K562 (cell line): ENCODE data around the gene LOXL3. TPM values are rescaled to one million over a fixed set of nuclear protein-coding genes. Genes with fewer than 3 reads are reported as not detected.

Experiments used
- ATAC-seq: fragments of 200-7000 bp; cut with Tn5 transposase; 3 replicates; pipeline ENCODE4 v1.9.1; 2020; ENCODE audit warnings: moderate library complexity
- BruUV-seq: library from RNA; stranded (reverse); fragments of 400-500 nt; replicated peaks from 2 replicates; lab custom pipeline; 2021; lab: Mats Ljungman, UMichigan
- CTCF ChIA-PET: fragments of 300-600 bp; formaldehyde crosslinking; extraction: SDS; loops from one replicate; lab custom pipeline; 2021; ENCODE audit warnings: low intra/inter-chr PET ratio; lab: Yijun Ruan, JAX
- POLR2A ChIA-PET: fragments of 300-600, 350-650 bp; sonication (Branson Sonifier 250); formaldehyde crosslinking; extraction: SDS; loops from one replicate; lab custom pipeline; 2021; ENCODE audit warnings: antibody characterized with exemption, inconsistent platforms; lab: Yijun Ruan, JAX
- DNase-seq, 4 experiments: peaks; one replicate each; pipeline versions ENCODE4 v3.0.0 to v3.0.0-alpha.2; 2011 to 2018; ENCODE audit warnings: low spot score in 3 of 4, mixed read lengths in 3 of 4; ENCODE audit errors: extremely low read depth in 1 of 4
- FAIRE-seq: peaks from 2 replicates; lab custom pipeline; 2011; peaks lifted over from hg19 to GRCh38; lab: Jason Lieb, UNC
- H2AFZ ChIP-seq: 2 replicates; pipeline ENCODE4 v1.6.0; 2011; ENCODE audit warnings: low read depth, low read length, control low read depth, inconsistent platforms
- H3K27ac ChIP-seq: fragments of 200-600 bp; 3 replicates; pipeline ENCODE4 v1.8.0; 2011; ENCODE audit warnings: low read depth, mild to moderate bottlenecking, control low read depth, inconsistent platforms, low read length, moderate library complexity, mixed read lengths; ENCODE audit errors: extremely low read depth
- H3K27me3 ChIP-seq, 2 experiments: fragments of 300-600 bp in 1 of 2; 2 replicates in 1 of 2; 3 replicates in 1 of 2; pipeline versions ENCODE4 v1.6.0 to v1.8.0; 2011; ENCODE audit warnings: inconsistent platforms in 2 of 2, low read length in 2 of 2, mild to moderate bottlenecking in 1 of 2, mixed read lengths in 1 of 2, moderate library complexity in 1 of 2; ENCODE audit not compliant: control insufficient read depth in 2 of 2, insufficient read depth in 2 of 2
- H3K36me3 ChIP-seq: fragments of 300-600 bp; 3 replicates; pipeline ENCODE4 v1.8.0; 2011; ENCODE audit warnings: mild to moderate bottlenecking, low read length, inconsistent platforms; ENCODE audit not compliant: control insufficient read depth, insufficient read depth
- H3K4me1 ChIP-seq, 2 experiments: fragments of 200-600 bp in 1 of 2; replicated peaks in 1 of 2; 2 replicates in 1 of 2; 3 replicates in 1 of 2; pipeline versions ENCODE4 v1.5.1 to v1.8.0; 2011; ENCODE audit warnings: inconsistent platforms in 2 of 2, low read length in 2 of 2, mild to moderate bottlenecking in 1 of 2, mixed read lengths in 1 of 2, moderate library complexity in 1 of 2; ENCODE audit not compliant: control insufficient read depth in 2 of 2, insufficient read depth in 2 of 2
- H3K4me2 ChIP-seq: 2 replicates; pipeline ENCODE4 v1.6.1; 2011; ENCODE audit warnings: low read length, control low read depth, inconsistent platforms, mixed read lengths; ENCODE audit not compliant: insufficient read depth
- H3K4me3 ChIP-seq: fragments of 200-600 bp; sonication (generic), shearing (Covaris generic); 2 replicates; pipeline ENCODE4 v1.5.1; 2016; ENCODE audit warnings: control low read depth, inconsistent platforms
- H3K79me2 ChIP-seq: fragments of 200-600 bp; 3 replicates; pipeline ENCODE4 v1.8.0; 2011; ENCODE audit warnings: low read length, inconsistent platforms; ENCODE audit not compliant: control insufficient read depth, insufficient read depth
- H3K9ac ChIP-seq, 2 experiments: 2 replicates each; pipeline versions ENCODE4 v1.6.0 to v1.6.1; 2011; ENCODE audit warnings: low read depth in 2 of 2, low read length in 2 of 2, control low read depth in 1 of 2, inconsistent platforms in 1 of 2, mild to moderate bottlenecking in 1 of 2, mixed read lengths in 1 of 2; ENCODE audit not compliant: insufficient read depth in 1 of 2
- H3K9me1 ChIP-seq: one replicate; pipeline ENCODE4 v1.6.0; 2011; ENCODE audit warnings: inconsistent platforms, mild to moderate bottlenecking, low read length, moderate library complexity; ENCODE audit not compliant: control insufficient read depth, insufficient read depth
- H3K9me3 ChIP-seq: replicated peaks from 2 replicates; pipeline ENCODE4 v1.5.1; 2011; ENCODE audit warnings: low read depth, low read length, inconsistent platforms; ENCODE audit not compliant: control insufficient read depth, insufficient read depth
- H4K20me1 ChIP-seq: replicated peaks from 2 replicates; pipeline ENCODE4 v1.6.1; 2011; ENCODE audit warnings: low read length, inconsistent platforms, mixed read lengths; ENCODE audit not compliant: control insufficient read depth, insufficient read depth
- EWSR1 ChIP-seq: fragments of 450-650 bp; IDR thresholded peaks from 2 replicates; pipeline ENCODE4 v1.6.1; 2018; ENCODE audit warnings: borderline replicate concordance, mild to moderate bottlenecking, low read depth, moderate library complexity; ENCODE audit not compliant: partially characterized antibody
- HIVEP1 ChIP-seq: fragments of 250-450 bp; sonication (Bioruptor Pico); IDR thresholded peaks from 2 replicates; pipeline ENCODE4 v1.4.0; 2020; ENCODE audit warnings: mild to moderate bottlenecking
- MYNN ChIP-seq, 2 experiments: sonication (generic); formaldehyde crosslinking in 1 of 2; IDR thresholded peaks; 2 replicates each; pipeline versions ENCODE4 v1.5.0 to v1.6.1; 2016 to 2020; ENCODE audit warnings: antibody characterized with exemption in 1 of 2, missing genetic modification reagents in 1 of 2
- NR2C2 ChIP-seq, 2 experiments: fragments of 200-800 bp in 1 of 2; sonication (Bioruptor generic) in 1 of 2; sonication (generic) in 1 of 2; formaldehyde crosslinking in 1 of 2; IDR thresholded peaks; 2 replicates each; pipeline versions ENCODE4 v1.6.1 to v1.8.0; 2016 to 2022; ENCODE audit warnings: mild to moderate bottlenecking in 1 of 2, missing compliant biosample characterization in 1 of 2, missing genetic modification characterization in 1 of 2, missing genetic modification reagents in 1 of 2
- POLR2G ChIP-seq: fragments of 200-400 bp; formaldehyde crosslinking; IDR thresholded peaks from 2 replicates; pipeline ENCODE4 v1.6.1; 2017; ENCODE audit warnings: low read depth, mild to moderate bottlenecking, antibody characterized with exemption, low read length, moderate library complexity
- RBFOX2 ChIP-seq: fragments of 200-400 bp; formaldehyde crosslinking; IDR thresholded peaks from 2 replicates; pipeline ENCODE4 v1.6.1; 2017; ENCODE audit warnings: low read depth, mild to moderate bottlenecking, low read length, moderate library complexity
- SIX5 ChIP-seq, 2 experiments: IDR thresholded peaks; 2 replicates each; pipeline ENCODE4 v1.6.1; 2011; ENCODE audit warnings: low read length in 2 of 2, borderline replicate concordance in 1 of 2, low read depth in 1 of 2, mild to moderate bottlenecking in 1 of 2, moderate library complexity in 1 of 2; ENCODE audit not compliant: insufficient read depth in 1 of 2
- WGBS: fragments of 100-300 bp; shearing (Covaris generic); methylation state at CpG from one replicate; pipeline ENCODE4 v1.1.6; 2016; ENCODE audit warnings: low coverage, mixed read lengths; ENCODE audit not compliant: insufficient coverage; ENCODE audit errors: missing lambda C conversion rate; 5-methylcytosine and 5-hydroxymethylcytosine counted together
- in situ Hi-C: fragments of 300-500 bp; cut with MboI; formaldehyde crosslinking; loops from 4 replicates; pipeline ENCODE4 v1.15.0; 2018; ENCODE audit warnings: inconsistent platforms, mixed read lengths
- intact Hi-C: fragments of 100-400 bp; cut with micrococcal nuclease; formaldehyde crosslinking; loops from 2 replicates; pipeline ENCODE4 v1.14.2; 2022
- polyA plus RNA-seq, 8 experiments: library from polyadenylated mRNA; depleted of rRNA in 4 of 8; stranded (reverse) in 5 of 8; unstranded in 3 of 8; fragments of >200 nt; fragmentation: Nextera tagmentation in 2 of 8; fragmentation: Illumina TruSeq in 1 of 8; extraction: Ambion mirVana in 2 of 8; extraction: Trizol in 1 of 8; gene quantifications; 2 replicates each; pipeline versions ENCODE4 v1.2.1 to v1.2.3, GENCODE V29; 2011 to 2014; ENCODE audit warnings: inconsistent platforms in 1 of 8, missing spikeins in 1 of 8
- total RNA-seq, 7 experiments: library from RNA; depleted of rRNA in 6 of 7; stranded (reverse); fragments of >200 nt in 6 of 7; fragmentation: Illumina TruSeq in 2 of 7; extraction: Trizol in 2 of 7; gene quantifications; 2 replicates each; pipeline versions ENCODE4 v1.2.1 to v1.2.3, GENCODE V29; 2011 to 2021; ENCODE audit warnings: low replicate concordance in 1 of 7
- TF ChIP-seq, protein P1 (sequence below): IDR thresholded peaks from 3 replicates; pipeline ENCODE4 v1.6.1; 2011; ENCODE audit warnings: borderline replicate concordance, mild to moderate bottlenecking, moderate library complexity; ENCODE audit not compliant: insufficient read length; ENCODE audit errors: extremely low read depth

Gene LOXL3
- total and polyA plus RNA-seq, 9 of the 15 experiments (the other 6 are each of a cell fraction or from before 2014, with no cell fraction given) = 0.22 to 0.99 (median 0.31) TPM

- peak; percentile 41; the same call in 1 of the 2 replicates for TF ChIP-seq MYNN (IDR thresholded peaks at IDR 0.05)
- TF ChIP-seq MYNN (CRISPR knock-in tag; IDR thresholded peaks at IDR 0.05) = no peak
- no peak for TF ChIP-seq EWSR1
- TF ChIP-seq NR2C2 (CRISPR knock-in tag; IDR thresholded peaks at IDR 0.05) = peak; percentile 60; the same call in 1 of the 2 replicates
- TF ChIP-seq NR2C2 (tag; IDR thresholded peaks at IDR 0.05) = peak; percentile 86
Observed at GRCh38 chr2:74525717-74526648, 27.8 kb downstream of the LOXL3 start, which contains the start of gene DQX1 (continued).

- no TSS peak for BruUV-seq
Observed at GRCh38 chr2:74524955-74525716, 28.6 kb downstream of the LOXL3 start.

More at GRCh38 chr2:74524955-74525716, 28.6 kb downstream of the LOXL3 start:
- no peak overlapping the region for H2AFZ ChIP-seq
- H4K20me1 ChIP-seq = peaks cover 5% of the 10 kb centered on the region; the same call in 1 of the 2 replicates
- TF ChIP-seq RBFOX2 (peak; percentile 56), SIX5 (IDR thresholded peaks at IDR 0.05; ENCODE audit: borderline replicate concordance in 1 of 2, insufficient read depth in 1 of 2, low read depth in 1 of 2, low read length in 2 of 2) (no peak), POLR2G (peak; percentile 52; the same call in 1 of the 2 replicates), HIVEP1 (CRISPR knock-in tag) (no peak)
- TF ChIP-seq, protein P1, sequence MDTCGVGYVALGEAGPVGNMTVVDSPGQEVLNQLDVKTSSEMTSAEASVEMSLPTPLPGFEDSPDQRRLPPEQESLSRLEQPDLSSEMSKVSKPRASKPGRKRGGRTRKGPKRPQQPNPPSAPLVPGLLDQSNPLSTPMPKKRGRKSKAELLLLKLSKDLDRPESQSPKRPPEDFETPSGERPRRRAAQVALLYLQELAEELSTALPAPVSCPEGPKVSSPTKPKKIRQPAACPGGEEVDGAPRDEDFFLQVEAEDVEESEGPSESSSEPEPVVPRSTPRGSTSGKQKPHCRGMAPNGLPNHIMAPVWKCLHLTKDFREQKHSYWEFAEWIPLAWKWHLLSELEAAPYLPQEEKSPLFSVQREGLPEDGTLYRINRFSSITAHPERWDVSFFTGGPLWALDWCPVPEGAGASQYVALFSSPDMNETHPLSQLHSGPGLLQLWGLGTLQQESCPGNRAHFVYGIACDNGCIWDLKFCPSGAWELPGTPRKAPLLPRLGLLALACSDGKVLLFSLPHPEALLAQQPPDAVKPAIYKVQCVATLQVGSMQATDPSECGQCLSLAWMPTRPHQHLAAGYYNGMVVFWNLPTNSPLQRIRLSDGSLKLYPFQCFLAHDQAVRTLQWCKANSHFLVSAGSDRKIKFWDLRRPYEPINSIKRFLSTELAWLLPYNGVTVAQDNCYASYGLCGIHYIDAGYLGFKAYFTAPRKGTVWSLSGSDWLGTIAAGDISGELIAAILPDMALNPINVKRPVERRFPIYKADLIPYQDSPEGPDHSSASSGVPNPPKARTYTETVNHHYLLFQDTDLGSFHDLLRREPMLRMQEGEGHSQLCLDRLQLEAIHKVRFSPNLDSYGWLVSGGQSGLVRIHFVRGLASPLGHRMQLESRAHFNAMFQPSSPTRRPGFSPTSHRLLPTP = no peak
- no peak overlapping the region for H3K27ac ChIP-seq
- no peaks in the 10 kb centered on the region for H3K27me3 ChIP-seq
- WGBS = 84% methylated on average over 10 of the region's 10 CpGs
- H3K9ac ChIP-seq = no peak overlapping the region
- H3K4me2 ChIP-seq = no peak overlapping the region
- H3K9me3 ChIP-seq = no peaks in the 10 kb centered on the region
- ATAC-seq (no peak), FAIRE-seq (no peak), DNase-seq (no peak)
- ChIA-PET POLR2A (no interaction called here), CTCF (no interaction called here)
- in situ Hi-C loops (no loop called here), intact Hi-C loops (no loop called here)
- H3K9me1 ChIP-seq = no peaks in the 10 kb centered on the region
- peaks cover 9 to 16% of the 10 kb centered on the region in 2 experiments for H3K4me1 ChIP-seq
- peaks cover 33% of the 10 kb centered on the region for H3K79me2 ChIP-seq
- no peak overlapping the region for H3K4me3 ChIP-seq
- peaks cover 35% of the 10 kb centered on the region for H3K36me3 ChIP-seq
